NCI-H1092 (cell line): Measurements from ENCODE around the gene ZNF124.

Source experiments
- DNase-seq: peaks from one replicate; lab custom pipeline; 2025; lab: John Stamatoyannopoulos, UW

Gene ZNF124

DNA sequence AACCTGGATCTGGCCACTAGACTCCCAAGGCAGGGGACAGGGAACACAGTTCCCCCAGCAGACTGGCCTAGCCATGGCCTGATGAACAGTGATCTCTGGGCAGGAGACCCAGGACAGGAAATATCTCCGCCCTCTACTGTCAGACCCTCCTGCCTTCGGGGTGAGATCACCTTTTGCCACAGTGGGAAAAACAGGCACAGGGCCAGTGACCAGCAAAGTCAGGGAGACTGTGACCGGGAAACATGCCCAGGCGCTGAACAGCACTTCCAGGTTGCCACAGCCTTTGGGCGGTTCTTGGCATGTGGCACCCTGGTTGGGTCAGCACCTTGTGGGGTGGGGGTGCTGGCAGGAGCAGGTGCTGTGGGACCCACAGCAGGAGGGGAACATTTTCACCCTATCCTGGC, 58.7 kb downstream of the ZNF124 start:
- DNase-seq: no peak

DNA sequence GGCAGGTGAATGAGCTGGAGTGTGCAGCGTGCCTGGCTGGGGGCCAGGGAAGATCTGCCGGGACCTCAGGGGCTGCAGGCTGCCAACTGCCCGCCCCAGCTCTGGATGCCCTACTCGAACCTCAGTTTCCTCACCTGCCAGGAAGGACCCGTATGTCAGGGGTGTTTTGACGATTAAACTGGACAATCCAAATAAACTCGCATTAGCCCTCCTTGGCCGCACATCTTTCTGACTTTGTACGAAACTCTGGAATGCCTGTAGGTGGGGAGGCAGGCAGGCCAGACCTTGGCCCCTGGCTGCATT, 59.4 kb downstream of the ZNF124 start:
- DNase-seq: no peak

DNA sequence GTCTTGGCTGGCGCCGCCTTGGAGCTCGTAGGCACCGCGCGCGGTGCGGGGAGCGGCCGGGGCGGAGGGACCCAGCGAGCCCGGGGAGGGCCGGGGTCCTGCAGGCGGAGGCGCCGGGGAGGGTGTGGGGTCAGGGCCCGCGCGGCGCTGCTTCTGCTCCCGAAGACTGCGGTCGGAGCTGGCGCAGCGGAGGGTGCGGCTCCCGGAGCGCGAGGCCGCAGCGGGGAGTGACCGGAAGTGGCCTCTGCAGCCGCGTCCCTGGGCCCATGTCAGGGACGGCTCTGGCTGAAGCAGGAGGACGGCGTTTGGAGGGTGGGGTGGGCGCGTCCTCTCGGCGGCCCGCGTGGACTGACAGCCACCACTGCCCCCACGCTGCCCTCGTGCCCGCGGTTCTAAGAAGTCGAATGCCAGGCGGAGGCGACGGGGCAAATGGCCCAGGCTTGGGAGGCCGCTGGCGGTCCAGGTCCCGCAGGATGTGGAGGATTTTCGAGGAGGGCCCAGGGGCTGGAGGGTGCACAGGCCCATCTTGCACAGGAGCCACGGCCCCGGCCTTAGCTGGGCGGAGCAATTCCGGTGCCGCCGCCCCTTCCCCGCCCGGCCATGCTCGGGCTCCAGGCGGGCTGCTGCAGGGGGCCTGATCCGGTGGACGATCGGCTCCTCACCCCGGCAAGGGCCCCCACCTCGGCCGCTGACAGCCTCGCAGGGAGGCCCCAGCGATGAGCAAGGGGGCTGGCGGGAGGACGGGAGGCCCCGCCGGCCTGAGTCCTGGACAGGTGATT, 59.9 kb downstream of the ZNF124 start:
- no peak for DNase-seq

DNA sequence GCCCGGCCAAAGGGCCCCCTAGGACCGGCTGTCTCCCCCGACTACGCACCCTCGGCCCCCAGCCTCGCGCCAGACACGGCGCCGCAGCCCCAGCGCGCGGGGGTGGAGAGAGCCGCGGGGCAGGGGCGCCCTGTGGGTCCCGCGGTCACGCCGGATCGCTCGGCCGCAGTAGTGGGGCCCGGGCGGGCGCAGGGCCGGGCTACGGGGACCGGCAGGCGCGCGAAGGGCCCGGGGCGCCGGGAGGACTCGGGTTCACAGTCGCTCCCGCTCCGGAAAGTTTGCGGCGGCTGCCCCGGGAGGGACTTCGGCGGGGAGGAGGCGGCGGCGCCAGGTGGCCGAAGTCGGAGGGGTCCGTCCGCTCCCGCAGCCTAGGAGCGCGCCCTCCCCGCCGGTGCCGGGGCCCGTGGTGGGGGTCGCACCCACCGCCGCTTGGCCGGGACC, 60.5 kb downstream of the ZNF124 start:
- DNase-seq: no peak

DNA sequence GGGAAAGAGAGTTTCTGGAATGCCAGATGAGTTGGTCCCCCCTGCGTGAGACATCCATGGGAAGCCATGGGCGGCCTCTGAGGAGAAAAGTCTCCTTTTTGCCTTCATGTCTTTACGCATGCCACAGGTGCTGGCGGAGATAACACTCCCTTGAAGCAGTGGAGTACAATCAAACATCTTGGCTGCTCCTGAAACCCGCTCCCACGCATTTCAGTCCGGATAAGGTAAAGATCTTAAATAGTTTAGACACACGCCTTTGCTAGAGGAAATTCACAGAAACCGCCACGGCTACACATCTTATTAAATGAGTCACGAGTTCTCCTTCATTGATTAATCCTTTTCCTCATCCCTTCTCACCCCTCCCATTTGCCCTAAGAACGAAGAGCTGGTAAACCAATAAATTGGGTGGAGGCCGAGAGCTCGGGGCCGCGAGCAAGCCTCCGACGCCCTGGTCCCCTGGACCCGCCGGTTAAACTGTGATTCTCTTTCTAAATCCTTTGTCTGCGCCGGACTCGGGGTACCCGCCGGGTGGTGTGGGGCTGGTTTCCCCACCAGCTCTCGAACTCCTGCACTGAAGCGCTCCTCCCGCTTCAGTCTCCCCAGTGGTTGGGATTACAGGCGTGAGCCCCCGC, 61.1 kb downstream of the ZNF124 start:
- no peak for DNase-seq

DNA sequence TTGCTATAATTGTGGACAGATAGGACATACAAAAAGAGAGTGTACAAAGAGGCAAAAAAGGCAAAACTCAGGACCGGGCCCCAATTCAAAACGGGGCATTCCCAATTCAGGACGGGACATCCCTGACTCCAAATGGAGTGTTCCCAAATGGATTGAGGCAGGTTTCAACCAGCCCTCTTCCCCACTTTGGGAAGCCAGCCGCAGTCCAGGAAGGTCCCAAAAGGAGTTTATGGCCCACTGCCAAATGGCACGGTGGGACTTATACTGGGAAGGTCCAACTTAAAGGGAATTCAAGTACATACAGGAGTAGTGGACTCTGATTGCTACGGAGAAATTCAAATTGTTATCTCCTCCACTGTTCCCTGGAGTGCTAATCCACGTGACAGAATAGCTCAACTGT, 64.1 kb downstream of the ZNF124 start:
- DNase-seq: no peak

DNA sequence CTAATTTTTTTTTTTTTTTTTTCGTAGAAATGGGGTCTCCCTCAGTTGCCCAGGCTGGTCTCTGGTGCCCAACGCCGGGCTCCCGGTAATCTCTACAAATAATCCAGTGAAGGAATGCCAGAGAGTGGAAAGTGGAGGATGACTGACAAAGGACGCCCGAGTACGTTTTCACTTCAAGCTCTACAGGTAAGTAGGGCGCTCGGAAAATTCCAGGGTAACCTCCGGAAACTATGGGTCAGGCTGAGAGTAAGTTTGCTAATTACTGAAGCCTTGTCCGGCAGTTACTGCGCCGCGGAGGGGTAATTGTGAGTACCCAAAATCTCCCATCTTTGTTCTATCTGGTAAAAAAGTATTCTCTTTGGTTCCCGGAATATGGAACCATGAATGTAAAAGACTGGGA, 65.9 kb downstream of the ZNF124 start:
- DNase-seq: no peak
